Epithelial cell of esophagus (primary cell): ENCODE data around the gene SYP.

ENCODE experiments used
- DNase-seq: peaks from one replicate; pipeline ENCODE4 v3.0.0; 2010; ENCODE audit warnings: low read depth
- H3K4me3 ChIP-seq: 2 replicates; pipeline ENCODE4 v1.5.1; 2011; ENCODE audit warnings: mild to moderate bottlenecking, low read length, control low read depth
- TF ChIP-seq, protein P1 (sequence below): IDR thresholded peaks from 2 replicates; pipeline ENCODE4 v1.5.1; 2011; ENCODE audit warnings: low read depth, mild to moderate bottlenecking, low read length, control low read depth, inconsistent platforms; ENCODE audit not compliant: insufficient read depth; ENCODE audit errors: missing control alignments

Gene SYP

GRCh38 chrX:49199906-49200771, at the start of gene SYP:
SYP (minus strand) TSS chrX:49200193; CDS start chrX:49200186, 7 bp downstream.
- DNase-seq, result peak; percentile 87
- H3K4me3 ChIP-seq, result peak within 1 kb of the TSS; percentile 22
- TF ChIP-seq, protein P1, sequence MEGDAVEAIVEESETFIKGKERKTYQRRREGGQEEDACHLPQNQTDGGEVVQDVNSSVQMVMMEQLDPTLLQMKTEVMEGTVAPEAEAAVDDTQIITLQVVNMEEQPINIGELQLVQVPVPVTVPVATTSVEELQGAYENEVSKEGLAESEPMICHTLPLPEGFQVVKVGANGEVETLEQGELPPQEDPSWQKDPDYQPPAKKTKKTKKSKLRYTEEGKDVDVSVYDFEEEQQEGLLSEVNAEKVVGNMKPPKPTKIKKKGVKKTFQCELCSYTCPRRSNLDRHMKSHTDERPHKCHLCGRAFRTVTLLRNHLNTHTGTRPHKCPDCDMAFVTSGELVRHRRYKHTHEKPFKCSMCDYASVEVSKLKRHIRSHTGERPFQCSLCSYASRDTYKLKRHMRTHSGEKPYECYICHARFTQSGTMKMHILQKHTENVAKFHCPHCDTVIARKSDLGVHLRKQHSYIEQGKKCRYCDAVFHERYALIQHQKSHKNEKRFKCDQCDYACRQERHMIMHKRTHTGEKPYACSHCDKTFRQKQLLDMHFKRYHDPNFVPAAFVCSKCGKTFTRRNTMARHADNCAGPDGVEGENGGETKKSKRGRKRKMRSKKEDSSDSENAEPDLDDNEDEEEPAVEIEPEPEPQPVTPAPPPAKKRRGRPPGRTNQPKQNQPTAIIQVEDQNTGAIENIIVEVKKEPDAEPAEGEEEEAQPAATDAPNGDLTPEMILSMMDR, result no peak

- no peak for DNase-seq
- H3K4me3 ChIP-seq, result no peak overlapping the region
- TF ChIP-seq, protein P1, result no peak
These were observed 49.6 kb upstream of the SYP start for GRCh38 chrX:49249616-49250015.

GRCh38 chrX:49249071-49249470, 49.1 kb upstream of the SYP start:
- TF ChIP-seq, protein P1, result no peak
- no peak overlapping the region for H3K4me3 ChIP-seq
- no peak for DNase-seq

DNA sequence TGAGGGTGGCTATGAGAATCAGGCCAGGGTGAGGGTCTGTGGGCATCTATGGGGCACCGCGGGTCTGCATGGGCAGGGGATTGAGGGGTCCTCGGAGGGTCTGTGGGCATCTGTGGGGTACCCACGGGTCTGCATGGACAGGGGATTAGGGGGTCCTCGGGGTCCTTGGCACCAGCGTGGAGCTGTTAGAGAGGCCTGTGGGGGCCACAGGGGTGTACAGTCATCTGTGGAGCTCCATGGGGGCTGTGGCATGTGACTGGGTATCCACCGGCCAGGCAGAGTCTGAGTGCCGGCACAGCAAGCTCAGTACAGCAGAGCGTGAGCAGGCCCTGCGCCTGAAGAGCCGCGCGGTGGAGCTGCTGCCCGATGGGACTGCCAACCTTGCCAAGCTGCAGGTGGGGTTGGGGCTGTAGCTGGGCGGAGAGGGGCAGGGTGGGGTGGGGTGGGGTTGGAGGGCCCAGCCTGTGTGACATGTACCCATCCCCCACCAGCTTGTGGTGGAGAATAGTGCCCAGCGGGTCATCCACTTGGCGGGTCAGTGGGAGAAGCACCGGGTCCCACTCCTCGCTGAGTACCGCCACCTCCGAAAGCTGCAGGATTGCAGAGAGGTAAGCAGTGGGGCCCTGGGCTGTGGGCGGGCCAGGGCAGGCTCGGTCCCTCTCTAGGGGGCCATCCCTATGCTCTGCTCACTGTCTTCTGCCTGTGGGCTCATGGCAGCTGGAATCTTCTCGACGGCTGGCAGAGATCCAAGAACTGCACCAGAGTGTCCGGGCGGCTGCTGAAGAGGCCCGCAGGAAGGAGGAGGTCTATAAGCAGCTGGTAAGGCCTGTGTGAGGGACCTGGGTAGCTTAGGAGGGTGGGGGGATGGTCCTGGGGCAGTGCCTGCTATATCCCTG, 48.2 kb upstream of the SYP start:
- no peak for DNase-seq
- TF ChIP-seq, protein P1, result no peak
- H3K4me3 ChIP-seq, result no peak overlapping the region

- DNase-seq, result no peak
- TF ChIP-seq, protein P1, result no peak
- H3K4me3 ChIP-seq, result no peak overlapping the region
These were observed 47.4 kb upstream of the SYP start for GRCh38 chrX:49247346-49247745.

DNA sequence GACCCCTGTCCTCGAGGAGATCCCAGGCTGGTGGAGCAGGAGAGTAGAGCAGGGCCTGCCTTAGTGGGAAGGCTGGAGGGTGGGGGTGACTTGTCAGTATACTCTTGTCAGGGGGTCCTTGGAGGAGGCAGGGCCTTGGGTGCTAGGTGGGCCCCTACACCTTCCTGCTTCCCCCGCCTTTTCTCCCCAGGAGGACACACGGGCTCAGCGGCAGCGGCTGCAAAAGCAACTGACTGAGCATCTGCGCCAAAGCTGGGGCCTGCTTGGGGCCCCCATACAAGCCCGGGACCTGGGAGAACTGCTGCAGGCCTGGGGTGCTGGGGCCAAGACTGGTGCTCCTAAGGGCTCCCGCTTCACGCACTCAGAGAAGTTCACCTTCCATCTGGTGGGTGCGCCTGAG, 46.5 kb upstream of the SYP start:
- H3K4me3 ChIP-seq, result no peak overlapping the region
- TF ChIP-seq, protein P1, result no peak
- DNase-seq, result no peak
